ENCODE results near the gene ITGA8.

- TF ChIP-seq GATA3 (IDR thresholded peaks at IDR 0.05; ENCODE audit: low read depth, low read length) (no peak), GATA2 (IDR thresholded peaks at IDR 0.05; ENCODE audit: low read depth, low read length) (no peak)
These were observed 157.1 kb downstream of the ITGA8 start for GRCh38 chr10:15562578-15562977.
